H1 (cell line): Measurements from ENCODE around the gene CCDC93. TPM values are rescaled to one million over a fixed set of nuclear protein-coding genes. Genes with fewer than 3 reads are reported as not detected.

Experiments
- CTCF ChIP-seq, 3 experiments: IDR thresholded peaks; 1 replicate in 2 of 3; 2 replicates in 1 of 3; pipeline versions ENCODE4 v1.5.1 to v1.6.1; 2011; ENCODE audit warnings: low read length in 3 of 3, mild to moderate bottlenecking in 3 of 3, inconsistent platforms in 2 of 3, low read depth in 1 of 3, moderate library complexity in 1 of 3; ENCODE audit not compliant: insufficient read depth in 1 of 3; ENCODE audit errors: control extremely low read depth in 1 of 3
- KDM1A ChIP-seq: fragments of 200-600, 300-600 bp; sonication (generic); IDR thresholded peaks from 2 replicates; pipeline ENCODE4 v1.7.1; 2016; ENCODE audit warnings: mild to moderate bottlenecking, low read length, borderline replicate concordance
- MAFK ChIP-seq: IDR thresholded peaks from 2 replicates; pipeline ENCODE4 v1.6.1; 2012; ENCODE audit warnings: low read depth, mild to moderate bottlenecking, improper control_type of control experiment, low read length
- RBBP5 ChIP-seq: IDR thresholded peaks from 2 replicates; pipeline ENCODE4 v1.7.1; 2012; ENCODE audit warnings: low read depth, mild to moderate bottlenecking, inconsistent platforms, low read length, moderate library complexity, borderline replicate concordance
- SUZ12 ChIP-seq: fragments of 200-600 bp; sonication (generic); IDR thresholded peaks from 2 replicates; pipeline ENCODE4 v1.6.1; 2012; ENCODE audit warnings: mild to moderate bottlenecking, inconsistent platforms, low read length, moderate library complexity, mixed read lengths
- TAF1 ChIP-seq: IDR thresholded peaks from 2 replicates; pipeline ENCODE4 v1.6.1; 2011; ENCODE audit warnings: mild to moderate bottlenecking, low read depth, low read length
- polyA plus RNA-seq, 7 experiments: library from polyadenylated mRNA; depleted of rRNA in 3 of 7; stranded (reverse) in 5 of 7; unstranded in 2 of 7; fragments of >200 nt in 5 of 7; fragments of 200-250 nt in 2 of 7; gene quantifications; 1 replicate in 5 of 7; 2 replicates in 1 of 7; 4 replicates in 1 of 7; pipeline versions ENCODE4 v1.2.1 to v1.2.3, GENCODE V29; 2011 to 2013; ENCODE audit warnings: missing spikeins in 2 of 7, mixed read lengths in 2 of 7
- total RNA-seq: library from RNA; stranded (reverse); fragmentation: NEBNext Ultra II Directional; extraction: Animal tissue kit (Norgen Biotek cat#: 25700); gene quantifications from 2 replicates; pipeline ENCODE4 v1.2.1, GENCODE V29; 2021
- TF ChIP-seq, protein P1 (sequence below): IDR thresholded peaks from 2 replicates; pipeline ENCODE4 v1.6.1; 2011; ENCODE audit warnings: low read length, improper control_type of control experiment

The CCDC93 gene
- total and polyA plus RNA-seq, 2 of the 8 experiments (the other 6 are each of a cell fraction or from before 2014, with no cell fraction given) = 5.5 to 18.0 TPM

GRCh38 chr2:117944816-117945215, 69.1 kb downstream of the CCDC93 start (continued):
- TF ChIP-seq TAF1 (no peak), SUZ12 (no peak), RBBP5 (no peak), CTCF (IDR thresholded peaks at IDR 0.05; ENCODE audit: control extremely low read depth in 1 of 3, insufficient read depth in 1 of 3, low read depth in 1 of 3, low read length in 3 of 3) (no peak), KDM1A (no peak), MAFK (no peak)
- TF ChIP-seq, protein P1, sequence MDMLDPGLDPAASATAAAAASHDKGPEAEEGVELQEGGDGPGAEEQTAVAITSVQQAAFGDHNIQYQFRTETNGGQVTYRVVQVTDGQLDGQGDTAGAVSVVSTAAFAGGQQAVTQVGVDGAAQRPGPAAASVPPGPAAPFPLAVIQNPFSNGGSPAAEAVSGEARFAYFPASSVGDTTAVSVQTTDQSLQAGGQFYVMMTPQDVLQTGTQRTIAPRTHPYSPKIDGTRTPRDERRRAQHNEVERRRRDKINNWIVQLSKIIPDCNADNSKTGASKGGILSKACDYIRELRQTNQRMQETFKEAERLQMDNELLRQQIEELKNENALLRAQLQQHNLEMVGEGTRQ = no peak
